ENCODE measurements around the gene COPB2.

DNA sequence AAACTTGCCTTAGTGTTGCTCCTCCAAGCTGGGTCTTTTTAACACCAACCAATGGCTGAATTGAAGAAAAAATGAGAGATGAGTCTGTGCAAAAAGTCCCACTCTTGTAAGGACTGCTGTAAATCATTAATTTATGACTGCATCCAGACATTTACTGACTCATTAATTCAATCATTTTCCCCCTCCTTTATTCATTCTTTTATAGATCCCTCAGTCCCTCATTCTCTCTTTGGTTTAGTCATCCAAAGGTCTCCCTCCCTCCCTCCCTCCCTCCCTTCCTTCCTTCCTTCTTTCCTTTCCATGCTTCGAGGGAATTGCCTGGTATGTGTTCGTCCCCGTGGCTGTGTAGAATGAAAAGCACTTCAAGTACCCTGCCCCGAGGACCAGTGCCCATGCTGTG, 80.9 kb downstream of the COPB2 start:
- TF ChIP-seq, protein P1, sequence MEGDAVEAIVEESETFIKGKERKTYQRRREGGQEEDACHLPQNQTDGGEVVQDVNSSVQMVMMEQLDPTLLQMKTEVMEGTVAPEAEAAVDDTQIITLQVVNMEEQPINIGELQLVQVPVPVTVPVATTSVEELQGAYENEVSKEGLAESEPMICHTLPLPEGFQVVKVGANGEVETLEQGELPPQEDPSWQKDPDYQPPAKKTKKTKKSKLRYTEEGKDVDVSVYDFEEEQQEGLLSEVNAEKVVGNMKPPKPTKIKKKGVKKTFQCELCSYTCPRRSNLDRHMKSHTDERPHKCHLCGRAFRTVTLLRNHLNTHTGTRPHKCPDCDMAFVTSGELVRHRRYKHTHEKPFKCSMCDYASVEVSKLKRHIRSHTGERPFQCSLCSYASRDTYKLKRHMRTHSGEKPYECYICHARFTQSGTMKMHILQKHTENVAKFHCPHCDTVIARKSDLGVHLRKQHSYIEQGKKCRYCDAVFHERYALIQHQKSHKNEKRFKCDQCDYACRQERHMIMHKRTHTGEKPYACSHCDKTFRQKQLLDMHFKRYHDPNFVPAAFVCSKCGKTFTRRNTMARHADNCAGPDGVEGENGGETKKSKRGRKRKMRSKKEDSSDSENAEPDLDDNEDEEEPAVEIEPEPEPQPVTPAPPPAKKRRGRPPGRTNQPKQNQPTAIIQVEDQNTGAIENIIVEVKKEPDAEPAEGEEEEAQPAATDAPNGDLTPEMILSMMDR (IDR thresholded peaks at IDR 0.05): no peak
- TF ChIP-seq ZFX (IDR thresholded peaks at IDR 0.05; ENCODE audit: borderline replicate concordance): no peak
